Spleen (tissue), 11 donors: ENCODE measurements around the gene POLR1B. TPM values are rescaled to one million over a fixed set of nuclear protein-coding genes. Genes with fewer than 3 reads are reported as not detected.
"Not testable (repeated sequence)": the region's sequence is repeated elsewhere in the genome, so short reads cannot be mapped to it uniquely, and the experiment has no call there.

ENCODE experiments used
- DNase-seq: peaks from one replicate; pipeline ENCODE4 v3.0.0-alpha.2; 2020
- H3K27ac ChIP-seq, 8 donors: fragments of 200-600 bp; sonication (generic) in 7 of 8; 1 replicate in 4 of 8; 2 replicates in 4 of 8; pipeline versions ENCODE4 v1.5.0 to v1.8.0; 2016 to 2021; ENCODE audit warnings: inconsistent platforms in 4 of 8, mild to moderate bottlenecking in 4 of 8, moderate library complexity in 1 of 8
- H3K27me3 ChIP-seq, 7 donors: fragments of 200-600 bp; sonication (generic) in 6 of 7; replicated peaks in 1 of 7; 1 replicate in 4 of 7; 2 replicates in 3 of 7; pipeline versions ENCODE4 v1.5.0 to v1.8.0; 2016 to 2021; ENCODE audit warnings: inconsistent platforms in 3 of 7, mild to moderate bottlenecking in 1 of 7
- H3K36me3 ChIP-seq, 6 donors: fragments of 200-600 bp; sonication (generic) in 5 of 6; 1 replicate in 4 of 6; 2 replicates in 2 of 6; pipeline versions ENCODE4 v1.5.0 to v1.8.0; 2016 to 2021; ENCODE audit warnings: inconsistent platforms in 2 of 6
- H3K4me1 ChIP-seq, 6 donors: fragments of 200-600 bp; sonication (generic) in 5 of 6; 1 replicate in 3 of 6; 2 replicates in 3 of 6; pipeline versions ENCODE4 v1.5.0 to v1.8.0; 2016 to 2021; ENCODE audit warnings: inconsistent platforms in 3 of 6
- H3K4me3 ChIP-seq, 8 donors: fragments of 200-600 bp; sonication (generic) in 7 of 8; 1 replicate in 4 of 8; 2 replicates in 4 of 8; pipeline versions ENCODE4 v1.5.0 to v1.8.0; 2016 to 2021; ENCODE audit warnings: inconsistent platforms in 4 of 8, mild to moderate bottlenecking in 4 of 8, moderate library complexity in 2 of 8
- H3K9me3 ChIP-seq, 8 donors: fragments of 200-600 bp; sonication (generic) in 7 of 8; 1 replicate in 4 of 8; 2 replicates in 4 of 8; pipeline versions ENCODE4 v1.5.0 to v1.8.0; 2016 to 2021; ENCODE audit warnings: inconsistent platforms in 4 of 8
- POLR2A ChIP-seq, 3 donors: fragments of 450-650 bp; IDR thresholded peaks; one replicate each; pipeline ENCODE4 v1.5.1; 2017; ENCODE audit warnings: antibody characterized with exemption in 3 of 3, mild to moderate bottlenecking in 1 of 3
- POLR2AphosphoS5 ChIP-seq, 3 donors: sonication (generic); formaldehyde crosslinking; IDR thresholded peaks; one replicate each; pipeline ENCODE4 v1.5.1; 2017; ENCODE audit warnings: antibody characterized with exemption in 3 of 3
- WGBS, 5 donors: extraction: QIAGEN DNeasy Blood & Tissue Kit in 3 of 5; methylation state at CpG; one replicate each; pipeline versions ENCODE4 v1.1.5 to v1.1.7; 2013 to 2018; 5-methylcytosine and 5-hydroxymethylcytosine counted together
- intact Hi-C: fragments of 100-400 bp; cut with DNase I; formaldehyde crosslinking; loops from one replicate; pipeline ENCODE4 v1.15.0; 2023; ENCODE audit warnings: low total_unique reads
- polyA plus RNA-seq, 3 donors: library from polyadenylated mRNA; stranded (reverse); fragments of 200-250 nt; gene quantifications; one replicate each; pipeline ENCODE4 v1.2.1, GENCODE V29; 2013
- total RNA-seq, 7 donors: library from RNA; depleted of rRNA in 3 of 7; stranded (reverse); fragments of >200 nt in 3 of 7; fragmentation: NEBNext Ultra II Directional in 4 of 7; extraction: Animal tissue kit (Norgen Biotek cat#: 25700) in 4 of 7; gene quantifications; one replicate each; pipeline versions ENCODE4 v1.1.0 to v1.2.1, GENCODE V29; 2016 to 2021
- TF ChIP-seq, protein P1 (sequence below), 11 experiments: fragments of 200-600 bp in 7 of 11; fragments of 450-650 bp in 4 of 11; sonication (generic) in 4 of 11; IDR thresholded peaks in 8 of 11; conservative IDR thresholded peaks in 3 of 11; 1 replicate in 7 of 11; 2 replicates in 4 of 11; pipeline versions ENCODE4 v1.4.0 to v1.8.0; 2016 to 2021; ENCODE audit warnings: antibody characterized with exemption in 11 of 11, inconsistent platforms in 4 of 11, mild to moderate bottlenecking in 1 of 11
- donor health status: healthy with polysubstance abuse.
- donor health status: DM: no; HTN: no; CAD: no; lungs with moderate emphysema.
- donor health status: DM: no; HTN: no; CAD: no.
- donor health status: Bipolar disorder and iron deficiency.
- donor health status: healthy.
- donor health status: DM: no; HTN: no; CAD: no.
- donor health status: DM: yes; HTN: yes; CAD: no.

Gene POLR1B
- total and polyA plus RNA-seq, 10 donors = 4.9 to 31.8 (median 18.5) TPM

DNA sequence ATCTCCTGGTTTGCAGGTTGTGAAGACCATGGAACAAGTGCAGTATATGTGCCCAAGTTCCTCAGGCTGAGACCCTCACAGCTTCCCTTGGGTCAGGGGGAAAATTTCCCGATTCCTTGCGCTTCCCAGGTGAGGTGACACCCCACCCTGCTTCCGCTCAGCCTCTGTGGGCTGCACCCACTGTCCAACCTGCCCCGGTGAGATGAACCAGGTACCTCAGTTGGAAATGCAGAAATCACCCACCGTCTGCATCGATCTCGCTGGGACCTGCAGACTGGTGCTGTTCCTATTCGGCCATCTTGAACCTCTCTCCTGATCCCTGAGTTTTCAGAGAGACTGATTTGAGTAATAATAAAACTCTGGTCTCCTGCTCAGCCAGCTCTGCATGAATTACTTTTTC, 72.8 kb downstream of the POLR1B start:
- 94 to 97% (median 96%) methylated on average over 8 of the region's 8 CpGs for WGBS, 5 donors
- intact Hi-C loops = no loop called here
- TF ChIP-seq POLR2A (IDR thresholded peaks at IDR 0.05) (no peak), POLR2AphosphoS5 (IDR thresholded peaks at IDR 0.05) (no peak)
- TF ChIP-seq, protein P1, sequence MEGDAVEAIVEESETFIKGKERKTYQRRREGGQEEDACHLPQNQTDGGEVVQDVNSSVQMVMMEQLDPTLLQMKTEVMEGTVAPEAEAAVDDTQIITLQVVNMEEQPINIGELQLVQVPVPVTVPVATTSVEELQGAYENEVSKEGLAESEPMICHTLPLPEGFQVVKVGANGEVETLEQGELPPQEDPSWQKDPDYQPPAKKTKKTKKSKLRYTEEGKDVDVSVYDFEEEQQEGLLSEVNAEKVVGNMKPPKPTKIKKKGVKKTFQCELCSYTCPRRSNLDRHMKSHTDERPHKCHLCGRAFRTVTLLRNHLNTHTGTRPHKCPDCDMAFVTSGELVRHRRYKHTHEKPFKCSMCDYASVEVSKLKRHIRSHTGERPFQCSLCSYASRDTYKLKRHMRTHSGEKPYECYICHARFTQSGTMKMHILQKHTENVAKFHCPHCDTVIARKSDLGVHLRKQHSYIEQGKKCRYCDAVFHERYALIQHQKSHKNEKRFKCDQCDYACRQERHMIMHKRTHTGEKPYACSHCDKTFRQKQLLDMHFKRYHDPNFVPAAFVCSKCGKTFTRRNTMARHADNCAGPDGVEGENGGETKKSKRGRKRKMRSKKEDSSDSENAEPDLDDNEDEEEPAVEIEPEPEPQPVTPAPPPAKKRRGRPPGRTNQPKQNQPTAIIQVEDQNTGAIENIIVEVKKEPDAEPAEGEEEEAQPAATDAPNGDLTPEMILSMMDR (IDR thresholded peaks at IDR 0.05 in 8 of 11, conservative IDR thresholded peaks at IDR 0.05 in 3 of 11) = no peak
- H3K9me3 ChIP-seq = no peaks in the 10 kb centered on the region
- no peak overlapping the region for H3K27ac ChIP-seq
- no peaks in the 10 kb centered on the region for H3K4me1 ChIP-seq
- H3K36me3 ChIP-seq = peaks cover 0 to 9% (median 0%) of the 10 kb centered on the region in 6 donors
- peak; percentile 32 for DNase-seq
- no peak overlapping the region for H3K4me3 ChIP-seq
- no peaks in the 10 kb centered on the region for H3K27me3 ChIP-seq

- WGBS, 5 donors = 83 to 91% (median 89%) methylated on average over 2 of the region's 2 CpGs
- intact Hi-C loops = not testable (repeated sequence)
Observed at GRCh38 chr2:112615798-112616197, 73.5 kb downstream of the POLR1B start.

GRCh38 chr2:112618383-112618782, 76.1 kb downstream of the POLR1B start:
- intact Hi-C loops = no loop called here
- Histone ChIP-seq H3K4me3 (no peak overlapping the region), H3K9me3 (no peaks in the 10 kb centered on the region), H3K27me3 (no peaks in the 10 kb centered on the region), H3K36me3 (peaks cover 0 to 9% (median 0%) of the 10 kb centered on the region in 6 donors), H3K4me1 (no peaks in the 10 kb centered on the region), H3K27ac (no peak overlapping the region)
- TF ChIP-seq POLR2AphosphoS5 (IDR thresholded peaks at IDR 0.05) (no peak), POLR2A (IDR thresholded peaks at IDR 0.05) (no peak)
- TF ChIP-seq, protein P1 (IDR thresholded peaks at IDR 0.05 in 8 of 11, conservative IDR thresholded peaks at IDR 0.05 in 3 of 11) = no peak
- WGBS, 5 donors = 52 to 91% (median 70%) methylated on average over 3 to 6 of the region's 6 CpGs
- peak; percentile 1 for DNase-seq

More at GRCh38 chr2:112615798-112616197, 73.5 kb downstream of the POLR1B start:
- not testable (repeated sequence) for H3K36me3 ChIP-seq, H3K27me3 ChIP-seq, H3K4me3 ChIP-seq, H3K9me3 ChIP-seq, H3K4me1 ChIP-seq, H3K27ac ChIP-seq
- peak; percentile 7 for DNase-seq

DNA sequence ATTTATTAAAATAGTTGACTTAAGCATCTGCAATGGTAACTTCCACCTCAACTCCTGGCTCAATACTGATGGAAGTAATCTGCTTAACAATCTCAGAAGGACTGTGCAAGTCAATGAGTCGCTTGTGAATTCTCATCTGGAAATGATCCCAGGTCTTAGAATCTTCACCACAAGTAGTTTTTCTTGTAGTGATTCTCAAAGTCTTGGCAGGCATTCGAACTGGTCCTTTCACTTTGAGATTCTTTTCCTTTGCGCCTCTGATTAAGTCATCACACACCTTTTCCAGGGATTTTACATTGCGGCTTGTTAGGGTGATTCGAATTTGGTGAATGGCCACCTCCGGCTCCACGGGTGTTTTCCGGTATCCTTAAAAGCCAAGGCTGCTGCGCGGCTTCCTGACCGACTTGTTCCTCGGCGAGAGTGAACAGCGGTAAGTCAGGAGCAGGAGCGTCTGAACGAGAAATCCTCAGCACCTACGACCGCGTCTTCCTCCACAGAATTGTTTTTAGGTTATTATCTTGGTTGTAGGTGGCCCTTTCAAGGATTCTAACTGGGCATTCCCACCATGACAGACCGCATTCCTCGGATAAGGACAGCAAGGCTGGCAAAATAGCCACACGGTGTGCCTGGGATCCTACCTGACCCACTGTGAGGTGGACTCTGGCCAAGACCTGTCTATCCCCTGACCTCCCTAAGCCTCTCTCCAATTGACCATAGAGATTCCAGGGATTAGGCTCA, 79.7 kb downstream of the POLR1B start:
- no peaks in the 10 kb centered on the region for H3K27me3 ChIP-seq
- H3K9me3 ChIP-seq = no peaks in the 10 kb centered on the region
- H3K27ac ChIP-seq = no peak overlapping the region
- no peak overlapping the region for H3K4me3 ChIP-seq
- no peaks in the 10 kb centered on the region for H3K36me3 ChIP-seq
- 87 to 93% (median 91%) methylated on average over 22 of the region's 22 CpGs for WGBS, 5 donors
- intact Hi-C loops = no loop called here
- H3K4me1 ChIP-seq = peaks cover 7 to 32% (median 17%) of the 10 kb centered on the region in 6 donors
- TF ChIP-seq, protein P1 (IDR thresholded peaks at IDR 0.05 in 8 of 11, conservative IDR thresholded peaks at IDR 0.05 in 3 of 11) = no peak
- no peak for TF ChIP-seq POLR2A (IDR thresholded peaks at IDR 0.05)
- TF ChIP-seq POLR2AphosphoS5 (IDR thresholded peaks at IDR 0.05) = no peak
- DNase-seq = no peak
